ENCODE results near the gene BEND3.

DNA sequence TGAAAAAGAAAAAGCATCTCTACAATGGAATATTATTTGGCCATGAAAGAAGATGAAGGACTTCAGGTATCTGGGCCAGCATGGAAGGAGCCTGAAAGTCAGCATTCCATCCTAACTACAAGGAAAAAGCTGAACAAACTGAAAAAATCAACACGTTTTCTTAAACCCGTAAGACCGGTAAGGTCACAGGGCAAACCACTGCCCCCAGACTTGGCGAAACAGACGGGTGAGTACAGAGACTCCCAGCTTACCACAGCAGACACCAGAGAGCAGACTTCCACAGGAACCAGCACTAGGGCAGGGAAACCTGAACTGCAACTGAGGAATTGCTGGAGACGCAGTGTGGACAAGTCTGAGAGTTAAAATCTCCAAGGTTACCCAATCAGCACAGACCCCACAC, 31.4 kb downstream of the BEND3 start:
- TF ChIP-seq, protein P1, sequence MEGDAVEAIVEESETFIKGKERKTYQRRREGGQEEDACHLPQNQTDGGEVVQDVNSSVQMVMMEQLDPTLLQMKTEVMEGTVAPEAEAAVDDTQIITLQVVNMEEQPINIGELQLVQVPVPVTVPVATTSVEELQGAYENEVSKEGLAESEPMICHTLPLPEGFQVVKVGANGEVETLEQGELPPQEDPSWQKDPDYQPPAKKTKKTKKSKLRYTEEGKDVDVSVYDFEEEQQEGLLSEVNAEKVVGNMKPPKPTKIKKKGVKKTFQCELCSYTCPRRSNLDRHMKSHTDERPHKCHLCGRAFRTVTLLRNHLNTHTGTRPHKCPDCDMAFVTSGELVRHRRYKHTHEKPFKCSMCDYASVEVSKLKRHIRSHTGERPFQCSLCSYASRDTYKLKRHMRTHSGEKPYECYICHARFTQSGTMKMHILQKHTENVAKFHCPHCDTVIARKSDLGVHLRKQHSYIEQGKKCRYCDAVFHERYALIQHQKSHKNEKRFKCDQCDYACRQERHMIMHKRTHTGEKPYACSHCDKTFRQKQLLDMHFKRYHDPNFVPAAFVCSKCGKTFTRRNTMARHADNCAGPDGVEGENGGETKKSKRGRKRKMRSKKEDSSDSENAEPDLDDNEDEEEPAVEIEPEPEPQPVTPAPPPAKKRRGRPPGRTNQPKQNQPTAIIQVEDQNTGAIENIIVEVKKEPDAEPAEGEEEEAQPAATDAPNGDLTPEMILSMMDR (IDR thresholded peaks at IDR 0.05) = no peak
- no peak for TF ChIP-seq POLR2A (IDR thresholded peaks at IDR 0.05)
